Measurements from ENCODE around the gene CASQ2. TPM values are rescaled to one million over a fixed set of nuclear protein-coding genes. Genes with fewer than 3 reads are reported as not detected.

The CASQ2 gene
- total RNA-seq (2012; rRNA removed) = not detected in 2 replicates
- polyA plus RNA-seq (2012; rRNA removed) = not detected in 2 replicates
- polyA plus RNA-seq (2012; cell fraction: cytosol; rRNA removed) = not detected in 2 replicates
- not detected in 2 replicates for polyA plus RNA-seq (2012; cell fraction: nucleus; rRNA removed; ENCODE audit: low replicate concordance)
- not detected for Bru-seq, nascent RNA
- not detected for BruChase-seq, experiment 1, labeled RNA remaining after a 6-hour chase
- BruChase-seq, experiment 2, labeled RNA remaining after a 2-hour chase = not detected
- long read RNA-seq = 0 reads

DNA sequence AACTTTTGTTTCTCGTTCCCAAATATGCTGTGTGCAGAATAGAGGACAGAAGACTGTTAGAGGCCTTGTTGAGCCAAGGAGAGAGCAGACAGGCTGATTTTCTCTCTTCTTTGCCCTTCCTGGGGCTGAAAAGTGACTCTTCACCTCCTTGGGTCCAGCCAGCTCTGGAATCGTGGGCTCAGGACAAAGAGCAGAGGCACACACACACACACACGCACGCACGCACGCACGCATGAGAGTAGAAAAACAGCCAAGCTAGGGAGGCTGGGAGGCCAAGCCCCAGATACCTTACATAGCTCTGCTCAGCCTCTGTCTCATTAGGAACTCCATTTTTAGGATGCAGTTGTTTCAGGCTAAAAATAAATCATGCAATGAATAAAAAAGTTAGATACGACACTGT lies at the start of gene CASQ2:
Gene CASQ2 (minus strand): TSS at position 166 of the 400 bp plus-strand sequence. CDS start 173 bp downstream, outside the sequence.
- H3K4me2 ChIP-seq (ENCODE audit: low read depth, low read length) = no peak within 1 kb of the TSS
- H3K27me3 ChIP-seq (ENCODE audit: control insufficient read depth, insufficient read depth, low read length) = peaks cover 10% of the 10 kb centered on the region
- no peak within 1 kb of the TSS for H4K5ac ChIP-seq (ENCODE audit: low read depth, low read length)
- H2BK15ac ChIP-seq (ENCODE audit: low read depth, low read length) = no peak within 1 kb of the TSS
- H3K18ac ChIP-seq (ENCODE audit: low read depth, low read length) = no peak within 1 kb of the TSS
- H3K14ac ChIP-seq (replicated peaks; ENCODE audit: low read depth, low read length) = no peak within 1 kb of the TSS
- H2AK5ac ChIP-seq (ENCODE audit: low read depth, low read length) = no peak within 1 kb of the TSS
- H2AFZ ChIP-seq (replicated peaks; ENCODE audit: low read length, poor library complexity) = no peak within 1 kb of the TSS
- H4K91ac ChIP-seq (ENCODE audit: insufficient read depth, low read depth, low read length) = no peak within 1 kb of the TSS
- H3K36me3 ChIP-seq (ENCODE audit: control insufficient read depth, insufficient read depth, low read length) = no peaks in the 10 kb centered on the region
- ATAC-seq (ENCODE audit: low read depth) (no peak), DNase-seq (no peak)
- CTCF ChIA-PET = interaction anchor here (2.4 kb wide), 1 partner anchor 161 kb away, joined by 10 read pairs; no protein-coding TSS in a partner anchor
- H3K4me1 ChIP-seq (ENCODE audit: control insufficient read depth, insufficient read depth, low read length) = no peaks in the 10 kb centered on the region
- in situ Hi-C loops (cut with MboI; ENCODE audit: low sequenced_read_pairs) = no loop called here
- H2AK9ac ChIP-seq (replicated peaks; ENCODE audit: low read depth, low read length, poor library complexity) = no peak within 1 kb of the TSS
- H2BK5ac ChIP-seq (ENCODE audit: low read depth, low read length, poor library complexity, severe bottlenecking) = no peak within 1 kb of the TSS
- no peak within 1 kb of the TSS for H2BK120ac ChIP-seq (ENCODE audit: low read depth, low read length)
- dilution Hi-C loops (cut with HindIII; ENCODE audit: low sequenced_read_pairs, unreplicated experiment) = no loop called here
- intact Hi-C loops (cut with micrococcal nuclease) = no loop called here
- no peaks in the 10 kb centered on the region for H3K79me1 ChIP-seq (ENCODE audit: low read depth in 1 of 2, low read length in 2 of 2)
- POLR2A ChIA-PET (ENCODE audit: unreplicated experiment) = no interaction called here
- 56% methylated on average over 2 of the region's 8 CpGs; no CpG with 5 or more reads in 1 of the 2 experiments for WGBS, 2 experiments (ENCODE audit: extremely low coverage in 2 of 2, insufficient read length in 1 of 2)
- H3K4ac ChIP-seq (ENCODE audit: low read depth, low read length) = no peak within 1 kb of the TSS
- no peaks in the 10 kb centered on the region for H4K20me1 ChIP-seq (ENCODE audit: insufficient read depth, low read length)
- H2BK20ac ChIP-seq (ENCODE audit: low read depth, low read length) = no peak within 1 kb of the TSS
- no peaks in the 10 kb centered on the region for H3K9me3 ChIP-seq (ENCODE audit: control insufficient read depth, insufficient read depth, low read length)
- H4K8ac ChIP-seq (ENCODE audit: low read depth in 2 of 2, low read length in 2 of 2) = no peak within 1 kb of the TSS
- no peak within 1 kb of the TSS for H3K23ac ChIP-seq (ENCODE audit: low read depth, low read length)
- H3K9ac ChIP-seq (ENCODE audit: low read depth, low read length) = no peak within 1 kb of the TSS
- no peak within 1 kb of the TSS for H3K56ac ChIP-seq (ENCODE audit: extremely low read depth, insufficient read depth, low read length)
- BruUV-seq (replicated peaks) = no TSS peak
- H3K27ac ChIP-seq (ENCODE audit: insufficient read depth, low read length) = no peak within 1 kb of the TSS
- H3K4me3 ChIP-seq (ENCODE audit: insufficient read depth, low read depth, low read length) = no peak within 1 kb of the TSS
- no peak for TF ChIP-seq CHD1 (IDR thresholded peaks at IDR 0.05; ENCODE audit: low read depth, low read length)
- no peak for TF ChIP-seq BHLHE40 (IDR thresholded peaks at IDR 0.05; ENCODE audit: low read depth, low read length)
- TF ChIP-seq SMC3 (IDR thresholded peaks at IDR 0.05; ENCODE audit: low read depth, low read length) = no peak
- TF ChIP-seq, protein P1, sequence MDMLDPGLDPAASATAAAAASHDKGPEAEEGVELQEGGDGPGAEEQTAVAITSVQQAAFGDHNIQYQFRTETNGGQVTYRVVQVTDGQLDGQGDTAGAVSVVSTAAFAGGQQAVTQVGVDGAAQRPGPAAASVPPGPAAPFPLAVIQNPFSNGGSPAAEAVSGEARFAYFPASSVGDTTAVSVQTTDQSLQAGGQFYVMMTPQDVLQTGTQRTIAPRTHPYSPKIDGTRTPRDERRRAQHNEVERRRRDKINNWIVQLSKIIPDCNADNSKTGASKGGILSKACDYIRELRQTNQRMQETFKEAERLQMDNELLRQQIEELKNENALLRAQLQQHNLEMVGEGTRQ (IDR thresholded peaks at IDR 0.05; ENCODE audit: low read depth, low read length) = no peak
- TF ChIP-seq MAZ (IDR thresholded peaks at IDR 0.05; ENCODE audit: borderline replicate concordance, low read depth, low read length) = no peak
- TF ChIP-seq, protein P2, sequence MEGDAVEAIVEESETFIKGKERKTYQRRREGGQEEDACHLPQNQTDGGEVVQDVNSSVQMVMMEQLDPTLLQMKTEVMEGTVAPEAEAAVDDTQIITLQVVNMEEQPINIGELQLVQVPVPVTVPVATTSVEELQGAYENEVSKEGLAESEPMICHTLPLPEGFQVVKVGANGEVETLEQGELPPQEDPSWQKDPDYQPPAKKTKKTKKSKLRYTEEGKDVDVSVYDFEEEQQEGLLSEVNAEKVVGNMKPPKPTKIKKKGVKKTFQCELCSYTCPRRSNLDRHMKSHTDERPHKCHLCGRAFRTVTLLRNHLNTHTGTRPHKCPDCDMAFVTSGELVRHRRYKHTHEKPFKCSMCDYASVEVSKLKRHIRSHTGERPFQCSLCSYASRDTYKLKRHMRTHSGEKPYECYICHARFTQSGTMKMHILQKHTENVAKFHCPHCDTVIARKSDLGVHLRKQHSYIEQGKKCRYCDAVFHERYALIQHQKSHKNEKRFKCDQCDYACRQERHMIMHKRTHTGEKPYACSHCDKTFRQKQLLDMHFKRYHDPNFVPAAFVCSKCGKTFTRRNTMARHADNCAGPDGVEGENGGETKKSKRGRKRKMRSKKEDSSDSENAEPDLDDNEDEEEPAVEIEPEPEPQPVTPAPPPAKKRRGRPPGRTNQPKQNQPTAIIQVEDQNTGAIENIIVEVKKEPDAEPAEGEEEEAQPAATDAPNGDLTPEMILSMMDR (conservative IDR thresholded peaks at IDR 0.05; ENCODE audit: low read depth, low read length) = no peak
- no peak for TF ChIP-seq RCOR1 (IDR thresholded peaks at IDR 0.05; ENCODE audit: insufficient replicate concordance, low read length)
- no peak for TF ChIP-seq RAD21 (IDR thresholded peaks at IDR 0.05; ENCODE audit: low read length)
- no peak for TF ChIP-seq MXI1 (IDR thresholded peaks at IDR 0.05; ENCODE audit: borderline replicate concordance, low read depth, low read length)
- no peak for TF ChIP-seq POLR2A (IDR thresholded peaks at IDR 0.05; ENCODE audit: low read depth, low read length)
- no peak for TF ChIP-seq RFX5 (IDR thresholded peaks at IDR 0.05; ENCODE audit: low read depth, low read length)
- TF ChIP-seq, protein P3, sequence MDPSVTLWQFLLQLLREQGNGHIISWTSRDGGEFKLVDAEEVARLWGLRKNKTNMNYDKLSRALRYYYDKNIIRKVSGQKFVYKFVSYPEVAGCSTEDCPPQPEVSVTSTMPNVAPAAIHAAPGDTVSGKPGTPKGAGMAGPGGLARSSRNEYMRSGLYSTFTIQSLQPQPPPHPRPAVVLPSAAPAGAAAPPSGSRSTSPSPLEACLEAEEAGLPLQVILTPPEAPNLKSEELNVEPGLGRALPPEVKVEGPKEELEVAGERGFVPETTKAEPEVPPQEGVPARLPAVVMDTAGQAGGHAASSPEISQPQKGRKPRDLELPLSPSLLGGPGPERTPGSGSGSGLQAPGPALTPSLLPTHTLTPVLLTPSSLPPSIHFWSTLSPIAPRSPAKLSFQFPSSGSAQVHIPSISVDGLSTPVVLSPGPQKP (IDR thresholded peaks at IDR 0.05; ENCODE audit: borderline replicate concordance, low read depth, low read length) = no peak
- TF ChIP-seq CEBPB (IDR thresholded peaks at IDR 0.05; ENCODE audit: low read depth, low read length) = no peak
- TF ChIP-seq FOS (IDR thresholded peaks at IDR 0.05; ENCODE audit: low read depth, low read length) = no peak
- no peak for TF ChIP-seq NFE2L2 (IDR thresholded peaks at IDR 0.05; ENCODE audit: low read depth, low read length)
- TF ChIP-seq MAFK (IDR thresholded peaks at IDR 0.05; ENCODE audit: low read depth, low read length) = no peak
- H3K9me1 ChIP-seq (ENCODE audit: insufficient read depth, low read length) = no peaks in the 10 kb centered on the region

All from IMR-90 (cell line).